ENCODE measurements around the gene GPHA2. TPM values are rescaled to one million over a fixed set of nuclear protein-coding genes. Genes with fewer than 3 reads are reported as not detected.

The GPHA2 gene
- polyA plus RNA-seq, 1 donor from 2014 or later = not detected

GRCh38 chr11:64954201-64954600 is 18.5 kb upstream of the GPHA2 start:
- Histone ChIP-seq H4K20me1 (ENCODE audit: insufficient read depth) (no peaks in the 10 kb centered on the region), H2AFZ (ENCODE audit: low read depth, low read length) (no peak overlapping the region), H3K9me2 (ENCODE audit: insufficient read depth, low read length) (no peaks in the 10 kb centered on the region), H3K4me3 (ENCODE audit: low read length) (no peak overlapping the region), H3F3A (ENCODE audit: insufficient read depth, low read length, poor library complexity, severe bottlenecking) (no peaks in the 10 kb centered on the region), H3K9ac (ENCODE audit: low read length) (no peak overlapping the region), H3K27ac (ENCODE audit: low read length) (no peak overlapping the region), H3K36me3 (ENCODE audit: insufficient read depth, low read length) (no peaks in the 10 kb centered on the region), H3K9me3 (ENCODE audit: low read length) (no peaks in the 10 kb centered on the region), H3K79me2 (replicated peaks; ENCODE audit: insufficient read depth, low read length) (no peaks in the 10 kb centered on the region), H3K4me2 (ENCODE audit: low read length) (no peak overlapping the region), H3K27me3 (ENCODE audit: insufficient read depth, low read depth, low read length) (no peaks in the 10 kb centered on the region)
- TF ChIP-seq CTCF (IDR thresholded peaks at IDR 0.05; ENCODE audit: poor library complexity, severe bottlenecking) = no peak
- TF ChIP-seq EZH2 (IDR thresholded peaks at IDR 0.05; ENCODE audit: borderline replicate concordance, insufficient read depth, low read length, poor library complexity, severe bottlenecking) = no peak
- no peak for TF ChIP-seq RAD21 (conservative IDR thresholded peaks at IDR 0.05)
- no peak for TF ChIP-seq TAF1 (IDR thresholded peaks at IDR 0.05; ENCODE audit: low read depth)
- TF ChIP-seq SMC3 (conservative IDR thresholded peaks at IDR 0.05; ENCODE audit: poor library complexity) = no peak
- TF ChIP-seq POLR2AphosphoS5 (IDR thresholded peaks at IDR 0.05) = no peak
- TF ChIP-seq REST (IDR thresholded peaks at IDR 0.05; ENCODE audit: borderline replicate concordance) = no peak
- no peak for TF ChIP-seq EP300 (conservative IDR thresholded peaks at IDR 0.05; ENCODE audit: poor library complexity, severe bottlenecking)
- no peak for TF ChIP-seq MXI1 (conservative IDR thresholded peaks at IDR 0.05; ENCODE audit: poor library complexity, severe bottlenecking)

- TF ChIP-seq CTCF (IDR thresholded peaks at IDR 0.05; ENCODE audit: poor library complexity, severe bottlenecking) (no peak), MXI1 (conservative IDR thresholded peaks at IDR 0.05; ENCODE audit: poor library complexity, severe bottlenecking) (no peak), REST (IDR thresholded peaks at IDR 0.05; ENCODE audit: borderline replicate concordance) (no peak), TAF1 (IDR thresholded peaks at IDR 0.05; ENCODE audit: low read depth) (no peak), POLR2AphosphoS5 (IDR thresholded peaks at IDR 0.05) (no peak), SMC3 (conservative IDR thresholded peaks at IDR 0.05; ENCODE audit: poor library complexity) (no peak), EP300 (conservative IDR thresholded peaks at IDR 0.05; ENCODE audit: poor library complexity, severe bottlenecking) (no peak), RAD21 (conservative IDR thresholded peaks at IDR 0.05) (no peak), EZH2 (IDR thresholded peaks at IDR 0.05; ENCODE audit: borderline replicate concordance, insufficient read depth, low read length, poor library complexity, severe bottlenecking) (no peak)
Measured at GRCh38 chr11:64951529-64951928, 15.8 kb upstream of the GPHA2 start.

More at GRCh38 chr11:64951529-64951928, 15.8 kb upstream of the GPHA2 start:
- H3K9me2 ChIP-seq (ENCODE audit: insufficient read depth, low read length) = no peaks in the 10 kb centered on the region
- H4K20me1 ChIP-seq (ENCODE audit: insufficient read depth) = no peaks in the 10 kb centered on the region
- H3K27me3 ChIP-seq (ENCODE audit: insufficient read depth, low read depth, low read length) = no peaks in the 10 kb centered on the region
- H3K9me3 ChIP-seq (ENCODE audit: low read length) = no peaks in the 10 kb centered on the region
- no peaks in the 10 kb centered on the region for H3K79me2 ChIP-seq (replicated peaks; ENCODE audit: insufficient read depth, low read length)
- H2AFZ ChIP-seq (ENCODE audit: low read depth, low read length) = no peak overlapping the region
- no peaks in the 10 kb centered on the region for H3K36me3 ChIP-seq (ENCODE audit: insufficient read depth, low read length)
- H3F3A ChIP-seq (ENCODE audit: insufficient read depth, low read length, poor library complexity, severe bottlenecking) = no peaks in the 10 kb centered on the region
- H3K4me3 ChIP-seq (ENCODE audit: low read length) = no peak overlapping the region
- H3K27ac ChIP-seq (ENCODE audit: low read length) = no peak overlapping the region
- H3K9ac ChIP-seq (ENCODE audit: low read length) = no peak overlapping the region
- H3K4me2 ChIP-seq (ENCODE audit: low read length) = no peak overlapping the region
